Psoas muscle (tissue), 8 donors: ENCODE results near the gene LAMB3. TPM values are rescaled to one million over a fixed set of nuclear protein-coding genes. Genes with fewer than 3 reads are reported as not detected.

Experiments
- ATAC-seq, 4 donors: fragments of 200-7000 bp; cut with Tn5 transposase; one replicate each; pipeline ENCODE4 v1.9.1; 2020; ENCODE audit warnings: moderate library complexity in 3 of 4, mild to moderate bottlenecking in 2 of 4
- DNase-seq, 2 donors: peaks; one replicate each; pipeline ENCODE4 v3.0.0-alpha.2; 2020
- H3K27ac ChIP-seq: fragments of 200-600 bp; one replicate; pipeline ENCODE4 v1.8.0; 2022
- H3K27me3 ChIP-seq, 3 donors: fragments of 200-600 bp in 1 of 3; one replicate each; pipeline versions ENCODE4 v1.6.1 to v1.8.0; 2013 to 2022; ENCODE audit warnings: low read length in 2 of 3, mild to moderate bottlenecking in 2 of 3, moderate library complexity in 1 of 3; ENCODE audit not compliant: insufficient read depth in 3 of 3
- H3K36me3 ChIP-seq, 2 donors: fragments of 200-600 bp in 1 of 2; one replicate each; pipeline versions ENCODE4 v1.6.1 to v1.8.0; 2013 to 2022; ENCODE audit warnings: low read depth in 1 of 2, mild to moderate bottlenecking in 1 of 2, moderate library complexity in 1 of 2; ENCODE audit not compliant: insufficient read depth in 1 of 2
- H3K4me1 ChIP-seq: fragments of 200-600 bp; one replicate; pipeline ENCODE4 v1.8.0; 2022
- H3K4me3 ChIP-seq: fragments of 200-600 bp; one replicate; pipeline ENCODE4 v1.8.0; 2022; ENCODE audit warnings: mild to moderate bottlenecking
- H3K9me3 ChIP-seq: fragments of 200-600 bp; one replicate; pipeline ENCODE4 v1.8.0; 2022
- CTCF ChIP-seq: fragments of 200-600 bp; IDR thresholded peaks from one replicate; pipeline ENCODE4 v1.8.0; 2022; ENCODE audit warnings: antibody characterized with exemption
- WGBS, 3 donors: extraction: QIAGEN DNeasy Blood & Tissue Kit; methylation state at CpG; one replicate each; pipeline versions ENCODE4 v1.1.6 to v1.1.7; 2013; 5-methylcytosine and 5-hydroxymethylcytosine counted together
- intact Hi-C, 2 donors: fragments of 100-400 bp; cut with DNase I; formaldehyde crosslinking; loops; one replicate each; pipeline versions ENCODE4 v1.11.0 to v1.14.2; 2022
- polyA plus RNA-seq, 3 donors: library from polyadenylated mRNA; stranded (reverse); fragments of 200-250 nt; gene quantifications; one replicate each; pipeline ENCODE4 v1.2.3, GENCODE V29; 2013
- total RNA-seq, 4 donors: library from RNA; stranded (reverse); fragmentation: NEBNext Ultra II Directional in 2 of 4; extraction: Animal tissue kit (Norgen Biotek cat#: 25700) in 2 of 4; gene quantifications; one replicate each; pipeline versions ENCODE4 v1.2.1 to v1.2.4, GENCODE V29; 2021 to 2023
- donor health status: healthy with polysubstance abuse.
- donor health status: DM: no; HTN: no; CAD: no; lungs with moderate emphysema.
- donor health status: Bipolar disorder and iron deficiency.
- donor health status: healthy.
- donor health status: DM: yes; HTN: yes; CAD: no.
- donor health status: DM: no; HTN: no; CAD: no.
- donor health status: DM: no; HTN: no; CAD: no.
- donor health status: DM: yes; HTN: yes; CAD: no.

LAMB3 gene
- total and polyA plus RNA-seq, 7 donors: 0.88 to 2.7 (median 2.0) TPM

- DNase-seq: peak; percentile 77 to 84
- no peaks in the 10 kb centered on the region for H3K9me3 ChIP-seq
- no peaks in the 10 kb centered on the region for H3K36me3 ChIP-seq
- peak in 3 of 4 donors; percentile 40 to 61 (median 60) for ATAC-seq
- TF ChIP-seq CTCF: no peak
- H3K27me3 ChIP-seq: no peaks in the 10 kb centered on the region
- intact Hi-C loops: no loop called here
- no peak overlapping the region for H3K27ac ChIP-seq
- no peak overlapping the region for H3K4me3 ChIP-seq
- WGBS, 3 donors: 58 to 73% (median 68%) methylated on average over 5 of the region's 5 CpGs
- peaks cover 35% of the 10 kb centered on the region for H3K4me1 ChIP-seq
Measured at GRCh38 chr1:209651138-209651587, 1.1 kb downstream of the LAMB3 start.

DNA sequence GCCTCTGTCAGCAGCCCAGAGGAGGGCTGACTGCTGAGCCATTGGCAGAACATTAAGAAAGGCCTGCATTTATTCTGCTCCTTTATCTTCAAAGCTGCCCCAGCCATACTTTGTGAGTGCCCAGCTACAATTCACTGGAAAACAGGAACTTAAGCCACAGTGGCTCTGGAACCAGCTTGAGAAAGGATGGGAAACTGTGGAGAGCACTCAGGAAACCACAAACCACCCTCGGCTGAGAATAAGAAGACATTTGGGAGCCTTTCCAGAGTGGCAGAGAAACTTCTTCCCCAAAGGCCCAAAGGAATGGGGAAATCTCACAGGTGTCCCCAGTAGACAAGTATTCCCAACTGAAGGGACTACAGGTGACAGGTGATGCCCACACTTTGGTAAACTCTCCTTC lies 1.8 kb downstream of the LAMB3 start:
- no peak for TF ChIP-seq CTCF
- no peak overlapping the region for H3K4me3 ChIP-seq
- no peaks in the 10 kb centered on the region for H3K27me3 ChIP-seq
- no peaks in the 10 kb centered on the region for H3K36me3 ChIP-seq
- H3K9me3 ChIP-seq: no peaks in the 10 kb centered on the region
- WGBS, 3 donors: 60 to 94% (median 69%) methylated on average over 1 of the region's 1 CpG
- DNase-seq (no peak), ATAC-seq (no peak)
- intact Hi-C loops: no loop called here
- peak overlapping the region; percentile 2 for H3K27ac ChIP-seq
- H3K4me1 ChIP-seq: peaks cover 42% of the 10 kb centered on the region

- Histone ChIP-seq H3K4me3 (no peak overlapping the region), H3K27ac (peak overlapping the region; percentile 74), H3K9me3 (no peaks in the 10 kb centered on the region), H3K27me3 (no peaks in the 10 kb centered on the region), H3K36me3 (no peaks in the 10 kb centered on the region), H3K4me1 (peaks cover 50% of the 10 kb centered on the region)
- TF ChIP-seq CTCF: no peak
- WGBS, 3 donors: 36 to 48% (median 41%) methylated on average over 6 of the region's 6 CpGs
- ATAC-seq (peak; percentile 66 to 84 (median 68)), DNase-seq (no peak)
- intact Hi-C loops: no loop called here
Measured at GRCh38 chr1:209648931-209649776, 3.1 kb downstream of the LAMB3 start.

DNA sequence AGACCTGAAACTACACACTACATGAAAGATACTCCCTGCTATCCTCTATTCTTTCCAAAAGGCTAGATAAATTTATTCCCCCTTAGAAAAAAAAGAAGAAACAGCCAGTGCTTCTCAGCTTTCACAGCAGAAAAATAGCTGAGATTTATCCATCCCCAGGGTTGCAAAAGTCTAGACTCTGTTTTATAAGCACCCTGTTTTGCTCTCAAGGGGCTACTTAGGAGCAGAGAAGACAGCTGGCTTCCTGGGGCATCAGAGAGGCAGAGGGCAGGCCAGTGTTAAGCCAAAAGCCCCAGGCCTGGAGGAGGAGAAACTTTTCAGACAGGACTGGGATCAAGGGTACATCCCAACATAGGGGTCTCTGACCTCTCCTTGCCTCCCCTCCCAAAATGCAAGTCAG lies 3.9 kb downstream of the LAMB3 start:
- TF ChIP-seq CTCF: no peak
- peaks cover 54% of the 10 kb centered on the region for H3K4me1 ChIP-seq
- H3K36me3 ChIP-seq: no peaks in the 10 kb centered on the region
- no peaks in the 10 kb centered on the region for H3K9me3 ChIP-seq
- ATAC-seq (no peak), DNase-seq (no peak)
- intact Hi-C loops: no loop called here
- no peaks in the 10 kb centered on the region for H3K27me3 ChIP-seq
- H3K27ac ChIP-seq: peak overlapping the region; percentile 74
- no peak overlapping the region for H3K4me3 ChIP-seq
